ENCODE data around the gene DIS3L2. TPM values are rescaled to one million over a fixed set of nuclear protein-coding genes. Genes with fewer than 3 reads are reported as not detected.
"Not testable (repeated sequence)": the region's sequence is repeated elsewhere in the genome, so short reads cannot be mapped to it uniquely, and the experiment has no call there.

DIS3L2 gene
- total RNA-seq, 1 experiment from 2014 or later = 21.5 TPM

DNA sequence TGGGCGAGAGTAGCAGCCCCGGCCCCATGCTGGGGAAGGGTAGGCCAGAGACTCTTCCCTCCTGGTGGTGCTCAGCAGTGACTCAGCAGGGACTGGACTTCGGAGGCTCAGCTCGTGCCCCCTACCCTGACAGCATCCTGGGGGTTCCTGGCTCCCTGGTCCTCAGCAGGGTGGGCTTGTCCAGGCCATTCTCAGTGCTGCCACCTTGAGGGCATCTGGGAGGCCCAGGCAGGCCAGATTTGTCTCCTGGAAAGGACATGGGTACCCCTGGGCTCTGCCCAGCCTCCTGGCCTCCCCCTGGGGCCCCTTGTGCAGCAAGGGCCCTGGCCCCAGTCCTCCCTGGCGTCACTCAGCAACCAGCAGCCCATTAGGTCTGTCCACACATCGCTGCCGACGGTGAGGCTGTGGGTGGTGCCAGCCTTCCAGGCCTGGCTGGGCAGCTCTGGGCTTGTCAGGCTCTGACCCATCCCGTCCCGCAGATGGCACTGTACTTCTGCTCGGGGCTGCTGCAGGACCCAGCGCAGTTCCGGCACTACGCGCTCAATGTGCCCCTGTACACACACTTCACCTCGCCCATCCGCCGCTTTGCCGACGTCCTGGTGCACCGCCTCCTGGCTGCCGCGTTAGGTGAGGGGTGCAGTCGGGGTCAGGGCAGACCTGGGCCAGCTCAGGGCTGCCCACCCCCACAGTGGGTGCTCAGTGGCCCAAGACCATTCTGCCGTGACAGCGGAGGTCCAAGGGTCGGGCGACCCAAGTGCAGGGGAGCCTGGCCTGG, 372.0 kb downstream of the DIS3L2 start:
- in situ Hi-C loops (cut with HindIII; ENCODE audit: low pct_unique_long_range_greater_than_20kb, low sequenced_read_pairs) = no loop called here
- peak; percentile 43 for DNase-seq (ENCODE audit: low read depth, low spot score)

DNA sequence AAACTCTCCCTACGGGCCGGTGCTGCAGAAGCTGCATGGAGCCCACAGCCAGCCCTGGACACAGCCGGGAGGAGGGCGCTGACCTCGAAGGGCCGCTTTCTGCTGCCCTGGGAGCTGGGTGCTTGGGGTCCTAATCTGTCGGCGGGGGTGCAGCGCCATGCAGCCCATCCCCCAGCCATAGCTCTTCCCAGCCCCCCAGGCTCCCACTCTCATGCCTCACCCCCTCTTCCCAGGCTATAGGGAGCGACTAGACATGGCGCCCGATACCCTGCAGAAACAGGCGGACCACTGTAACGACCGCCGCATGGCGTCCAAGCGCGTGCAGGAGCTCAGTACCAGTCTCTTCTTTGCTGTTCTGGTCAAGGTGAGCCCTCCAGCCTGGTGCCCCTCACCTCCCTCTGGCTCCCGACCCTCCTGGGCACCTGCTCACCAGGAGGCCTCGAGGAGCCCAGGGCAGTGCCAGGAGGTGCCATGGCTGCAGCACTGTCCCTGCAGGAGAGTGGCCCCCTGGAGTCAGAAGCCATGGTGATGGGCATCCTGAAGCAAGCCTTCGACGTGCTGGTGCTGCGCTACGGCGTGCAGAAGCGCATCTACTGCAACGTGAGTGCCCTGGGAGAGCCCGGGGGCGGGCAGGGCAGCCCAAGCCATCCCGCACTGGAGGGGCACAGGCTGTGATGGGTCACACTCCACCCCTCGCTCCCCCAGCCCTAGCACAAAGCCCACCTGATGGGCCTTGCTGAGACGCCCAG, 372.8 kb downstream of the DIS3L2 start:
- DNase-seq (ENCODE audit: low read depth, low spot score); in situ Hi-C loops (cut with HindIII; ENCODE audit: low pct_unique_long_range_greater_than_20kb, low sequenced_read_pairs): not testable (repeated sequence)

DNA sequence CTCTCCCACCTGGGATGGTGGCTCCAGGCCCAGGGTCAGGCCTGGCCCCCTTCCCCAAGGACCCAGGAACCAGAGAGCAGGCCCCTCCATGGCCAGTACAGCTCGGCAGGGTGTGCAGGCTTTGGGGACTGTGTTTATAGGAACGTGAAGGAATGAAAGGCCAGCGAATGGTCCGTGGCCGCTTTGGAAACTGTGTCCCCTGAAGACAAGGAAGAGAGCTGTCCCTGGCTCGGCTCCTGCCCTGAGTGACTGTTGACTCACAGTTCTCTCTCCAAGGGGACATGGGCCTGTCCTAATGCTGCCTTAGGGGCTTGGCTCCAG, 373.3 kb downstream of the DIS3L2 start:
- DNase-seq (ENCODE audit: low read depth, low spot score); in situ Hi-C loops (cut with HindIII; ENCODE audit: low pct_unique_long_range_greater_than_20kb, low sequenced_read_pairs): not testable (repeated sequence)

DNA sequence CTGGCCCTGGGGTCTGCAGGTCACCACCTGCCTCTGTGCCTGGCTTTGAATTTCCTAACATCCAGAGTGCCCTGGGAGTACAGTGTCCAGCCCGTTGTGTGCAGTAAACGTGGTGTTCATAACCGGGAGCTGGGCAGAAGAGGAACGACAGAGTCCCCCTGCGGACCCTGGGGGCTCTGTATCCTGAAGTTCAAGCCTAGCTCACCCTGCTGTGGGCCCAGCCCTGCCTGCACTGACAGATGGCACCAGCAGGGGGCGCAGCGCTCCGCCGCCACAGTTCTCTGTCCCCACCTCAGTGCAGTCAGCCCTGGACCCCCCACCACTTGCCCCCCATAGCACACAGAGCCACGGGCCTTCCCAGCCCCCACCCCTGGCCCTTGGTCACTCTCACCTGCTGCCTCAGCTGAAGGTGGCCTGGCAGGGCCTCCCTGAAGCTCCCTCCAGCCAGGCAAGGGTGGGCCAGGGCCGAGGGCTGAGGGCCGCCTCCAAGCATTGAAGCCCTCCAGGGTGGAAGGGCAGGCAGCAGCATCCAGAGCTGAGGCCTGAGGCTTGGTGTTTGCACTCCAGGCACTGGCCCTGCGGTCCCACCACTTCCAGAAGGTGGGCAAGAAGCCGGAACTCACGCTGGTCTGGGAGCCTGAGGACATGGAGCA, 373.8 kb downstream of the DIS3L2 start:
- in situ Hi-C loops (cut with HindIII; ENCODE audit: low pct_unique_long_range_greater_than_20kb, low sequenced_read_pairs) = not testable (repeated sequence)

DNA sequence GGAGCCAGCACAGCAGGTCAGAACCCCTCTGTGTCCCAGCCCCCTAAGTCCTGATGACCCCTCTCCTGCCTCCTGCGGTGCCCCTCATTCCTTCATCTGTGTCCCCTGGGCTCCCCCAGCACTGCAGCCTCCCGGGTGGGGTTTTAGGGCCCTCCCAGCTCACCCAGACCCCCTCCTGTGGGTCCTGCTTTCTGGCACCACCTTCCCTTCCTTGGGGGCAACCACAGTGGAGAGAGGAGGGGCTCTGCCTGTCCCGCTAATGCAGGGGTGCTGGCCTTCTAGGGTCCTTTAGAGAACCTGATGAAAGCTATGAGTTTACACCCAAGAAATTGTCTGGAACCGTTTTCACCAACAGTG, 374.3 kb downstream of the DIS3L2 start:
- DNase-seq (ENCODE audit: low read depth, low spot score) = no peak
- in situ Hi-C loops (cut with HindIII; ENCODE audit: low pct_unique_long_range_greater_than_20kb, low sequenced_read_pairs) = no loop called here

More for the DNA sequence above, 373.8 kb downstream of the DIS3L2 start:
- DNase-seq (ENCODE audit: low read depth, low spot score) = not testable (repeated sequence)

DNA sequence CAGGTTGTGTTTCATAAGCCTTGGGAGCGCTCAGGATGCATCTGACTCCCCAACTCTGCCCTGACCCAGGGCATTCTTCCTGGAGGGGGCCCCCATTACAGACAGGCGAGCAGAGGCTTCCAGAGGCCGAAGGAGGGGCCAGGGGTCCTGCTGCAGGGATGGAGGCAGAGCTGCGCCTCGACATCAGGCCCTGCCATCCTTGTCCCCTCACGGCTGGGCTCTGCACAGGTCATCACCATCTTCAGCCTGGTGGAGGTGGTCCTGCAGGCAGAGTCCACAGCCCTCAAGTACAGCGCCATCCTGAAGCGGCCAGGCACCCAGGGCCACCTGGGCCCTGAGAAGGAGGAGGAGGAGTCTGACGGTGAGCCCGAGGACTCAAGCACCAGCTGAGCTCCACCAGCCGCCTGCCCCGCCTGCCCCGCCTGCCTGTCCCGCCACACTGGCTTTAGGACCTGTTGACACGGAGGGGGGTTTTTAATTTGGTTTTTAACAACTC, 374.8 kb downstream of the DIS3L2 start:
- DNase-seq (ENCODE audit: low read depth, low spot score) = no peak
- in situ Hi-C loops (cut with HindIII; ENCODE audit: low pct_unique_long_range_greater_than_20kb, low sequenced_read_pairs) = no loop called here

DNA sequence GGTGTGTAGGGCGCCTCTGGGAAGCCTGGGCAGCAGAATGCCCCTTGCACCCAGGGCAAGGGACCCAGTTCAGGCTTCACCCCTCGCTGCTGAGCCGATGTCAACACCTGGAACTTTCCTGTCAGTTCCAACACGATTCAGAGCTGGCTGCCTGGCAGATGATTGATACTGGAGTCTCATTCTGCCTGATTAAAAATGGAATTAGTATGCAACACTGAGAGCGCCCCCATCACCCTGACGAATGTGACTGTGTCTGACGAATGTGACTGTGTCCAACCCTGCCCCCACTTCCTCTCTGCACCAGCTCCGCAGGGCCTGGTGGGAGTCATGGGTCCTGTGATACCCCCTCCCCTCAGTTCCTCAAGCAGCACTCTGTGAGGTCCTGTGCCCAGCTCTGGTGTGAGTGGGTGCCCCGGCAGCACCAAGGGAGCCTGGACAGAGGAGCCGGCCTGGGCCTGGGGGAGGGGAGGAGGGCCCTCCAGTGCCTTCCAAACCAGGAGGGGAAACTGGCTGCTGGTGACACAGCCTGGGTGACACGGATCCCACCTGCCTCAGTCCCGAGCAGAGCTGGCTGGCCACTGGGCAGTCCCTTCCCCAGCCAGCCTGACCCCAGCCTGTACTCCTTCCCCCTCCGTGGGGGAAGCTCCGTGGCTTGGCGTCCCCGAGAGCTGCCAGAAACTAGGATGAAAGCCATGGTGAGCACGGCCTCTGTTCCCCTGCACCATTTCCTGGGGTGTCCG, 375.6 kb downstream of the DIS3L2 start:
- in situ Hi-C loops (cut with HindIII; ENCODE audit: low pct_unique_long_range_greater_than_20kb, low sequenced_read_pairs) = no loop called here
- no peak for DNase-seq (ENCODE audit: low read depth, low spot score)

DNA sequence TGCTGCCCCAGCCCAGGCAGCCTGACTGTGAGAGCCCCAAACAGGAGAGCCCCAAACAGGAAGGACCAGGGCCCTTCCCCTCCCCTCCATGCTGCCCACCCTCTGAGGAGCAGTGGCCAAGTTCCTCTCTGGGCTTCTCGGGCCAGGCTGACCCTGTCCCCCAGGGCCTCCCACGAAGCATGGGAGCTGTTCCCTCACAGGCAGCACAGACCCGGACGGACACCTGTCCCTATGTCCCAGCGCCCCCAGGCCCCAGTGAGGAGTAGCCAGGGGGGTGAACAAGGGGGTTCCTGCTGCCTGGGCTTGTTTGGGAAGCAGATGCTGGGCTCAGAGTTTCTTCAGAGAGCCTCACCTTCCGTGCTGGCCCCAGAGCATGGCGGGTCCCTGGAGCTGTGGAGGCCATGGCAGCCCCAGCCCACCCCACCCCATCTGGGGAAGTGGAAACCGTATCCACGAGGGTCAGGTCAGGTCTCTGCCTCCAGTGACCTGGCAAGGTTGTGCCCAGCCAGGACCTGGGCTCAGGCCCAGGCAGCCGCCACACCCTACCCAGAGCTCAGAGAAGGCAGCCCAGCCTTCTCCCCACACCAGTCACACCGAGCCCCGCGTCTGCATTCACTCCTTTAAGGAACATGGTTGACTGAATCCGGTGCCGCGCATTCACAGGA, 376.7 kb downstream of the DIS3L2 start:
- in situ Hi-C loops (cut with HindIII; ENCODE audit: low pct_unique_long_range_greater_than_20kb, low sequenced_read_pairs); DNase-seq (ENCODE audit: low read depth, low spot score): not testable (repeated sequence)

DNA sequence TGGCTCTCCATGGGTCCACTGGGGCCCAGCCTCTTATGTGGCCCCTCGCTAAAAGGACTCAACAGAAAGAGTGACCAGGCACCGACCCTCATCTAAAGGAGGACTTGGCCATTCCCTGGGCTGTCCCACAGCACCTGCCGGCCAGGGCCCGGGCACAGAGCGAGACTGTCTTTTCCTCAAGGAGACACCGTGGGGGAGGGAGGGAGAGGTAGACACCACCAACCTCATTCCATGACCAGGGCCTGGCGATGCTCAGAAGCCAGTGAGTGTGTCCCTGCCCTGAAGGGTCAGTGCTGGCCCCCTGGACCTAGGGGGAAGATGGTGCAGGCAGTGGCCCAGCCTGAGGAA, 377.2 kb downstream of the DIS3L2 start:
- in situ Hi-C loops (cut with HindIII; ENCODE audit: low pct_unique_long_range_greater_than_20kb, low sequenced_read_pairs) = no loop called here

DNA sequence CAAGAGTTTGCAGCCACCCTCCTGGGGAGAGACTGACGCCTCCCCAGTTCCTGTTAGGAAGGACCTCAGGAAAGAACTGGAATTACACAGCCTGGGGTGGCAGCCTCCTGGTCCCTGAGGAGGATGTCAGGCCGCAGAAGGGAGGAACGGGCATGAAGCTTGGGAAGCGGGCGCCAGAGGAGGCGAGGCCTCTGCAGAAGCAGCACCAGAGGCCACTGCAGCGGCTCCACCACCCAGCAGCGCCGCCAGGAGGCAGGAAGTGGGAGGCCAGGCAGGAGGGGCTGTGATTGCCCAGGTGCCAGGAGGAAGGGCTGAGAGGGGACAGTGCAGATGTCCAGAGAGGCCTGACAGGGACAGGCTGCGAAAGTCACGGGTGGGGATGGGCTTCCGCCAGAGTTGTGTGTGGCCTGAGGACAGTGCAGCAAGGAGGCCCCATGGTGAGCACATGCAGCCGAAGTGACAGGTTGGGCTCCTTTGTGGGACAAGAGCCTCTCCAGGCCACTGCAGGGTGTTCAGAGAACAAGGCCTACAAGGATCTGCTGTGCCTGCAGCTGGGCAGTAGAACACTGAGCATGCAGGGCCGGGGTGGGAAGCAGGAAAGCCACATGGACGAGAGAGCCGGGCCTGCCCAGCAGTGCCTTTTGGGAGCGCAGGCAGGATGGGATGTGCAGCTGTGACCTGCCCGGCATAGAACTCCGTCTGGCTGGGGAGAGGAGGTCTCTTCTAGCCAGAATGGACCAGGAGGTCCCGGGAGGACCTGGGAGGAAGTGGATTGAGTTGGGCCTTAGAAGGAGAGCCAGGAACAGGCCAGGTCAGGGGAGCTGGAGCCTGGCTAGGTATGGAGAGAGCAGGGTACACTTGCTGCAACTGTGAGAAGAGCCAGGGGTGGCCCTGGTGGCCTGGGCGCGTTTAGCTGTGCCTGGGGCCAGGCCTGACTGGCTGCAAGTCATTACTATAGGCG, 377.9 kb downstream of the DIS3L2 start:
- DNase-seq (ENCODE audit: low read depth, low spot score) = peak; percentile 15
- in situ Hi-C loops (cut with HindIII; ENCODE audit: low pct_unique_long_range_greater_than_20kb, low sequenced_read_pairs) = no loop called here

More for the DNA sequence above, 377.2 kb downstream of the DIS3L2 start:
- DNase-seq (ENCODE audit: low read depth, low spot score) = no peak

DNA sequence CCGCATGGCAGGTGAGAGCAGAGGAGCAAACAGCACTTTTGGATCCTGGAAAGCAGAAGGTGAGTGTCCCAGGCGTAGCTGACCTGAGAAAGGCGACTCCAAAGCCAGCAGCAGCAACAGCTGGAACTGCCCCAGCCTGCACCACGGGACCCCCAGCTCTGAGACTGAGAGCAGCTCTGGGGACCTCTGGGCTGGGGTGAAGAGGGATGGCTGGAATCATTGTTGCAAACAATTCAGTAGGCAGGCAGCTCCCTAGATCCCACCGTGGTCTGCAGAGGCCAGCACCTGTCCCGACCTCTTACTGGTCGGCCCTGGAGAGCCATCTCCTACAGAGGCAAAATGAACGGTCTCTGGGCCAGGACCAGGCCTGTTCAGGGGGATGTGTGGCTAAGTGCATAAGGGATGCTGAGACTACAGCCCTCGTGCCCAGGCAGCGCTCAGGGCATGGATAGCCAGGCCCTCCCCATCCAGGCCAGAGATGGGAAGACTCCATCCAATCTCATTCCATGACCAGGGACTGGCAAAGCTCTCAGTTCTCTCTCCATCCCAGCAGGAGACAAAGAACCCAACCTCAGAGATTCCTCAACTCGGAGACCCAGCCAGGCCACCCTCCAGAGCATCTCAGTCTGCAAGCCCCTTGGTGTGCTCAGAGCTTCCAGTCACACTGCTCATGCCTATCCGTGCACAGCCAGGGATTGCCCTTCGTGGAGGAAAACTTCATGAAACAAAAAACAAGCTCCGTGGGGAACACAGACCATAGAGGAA, 378.8 kb downstream of the DIS3L2 start:
- no peak for DNase-seq (ENCODE audit: low read depth, low spot score)
- in situ Hi-C loops (cut with HindIII; ENCODE audit: low pct_unique_long_range_greater_than_20kb, low sequenced_read_pairs) = no loop called here

DNA sequence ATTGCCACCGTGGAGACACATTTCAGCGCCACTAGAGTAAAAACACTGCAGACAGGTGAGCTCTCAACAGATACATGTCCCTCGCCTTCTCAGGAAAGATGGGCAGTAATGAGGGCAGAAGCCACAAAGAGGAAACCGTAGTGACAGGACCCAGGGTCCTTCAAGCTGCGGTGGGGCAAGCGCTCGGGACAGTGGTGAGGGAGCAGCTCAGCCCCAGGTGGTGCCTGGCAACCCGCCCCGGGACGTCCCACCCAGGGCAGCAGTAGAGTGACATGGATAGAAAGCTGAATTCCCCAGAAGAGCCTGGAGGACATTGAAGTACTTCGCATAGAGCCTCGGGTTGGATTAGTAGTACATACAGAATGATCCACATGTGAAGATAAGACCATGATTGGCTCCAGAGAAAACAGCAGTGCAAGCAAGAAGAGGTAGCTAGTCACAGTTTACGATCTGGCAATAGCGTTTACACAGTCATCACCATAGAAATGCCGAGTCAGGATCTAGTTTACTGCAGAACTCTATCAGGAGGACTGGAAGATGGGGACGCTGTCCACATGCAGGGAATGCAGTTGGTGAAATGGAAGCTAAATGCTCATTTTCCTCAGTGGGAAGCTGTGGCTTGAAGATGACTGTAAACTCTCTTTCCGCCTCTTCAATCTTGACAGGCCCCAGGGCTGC, 379.7 kb downstream of the DIS3L2 start:
- DNase-seq (ENCODE audit: low read depth, low spot score) = no peak
- in situ Hi-C loops (cut with HindIII; ENCODE audit: low pct_unique_long_range_greater_than_20kb, low sequenced_read_pairs) = no loop called here

DNA sequence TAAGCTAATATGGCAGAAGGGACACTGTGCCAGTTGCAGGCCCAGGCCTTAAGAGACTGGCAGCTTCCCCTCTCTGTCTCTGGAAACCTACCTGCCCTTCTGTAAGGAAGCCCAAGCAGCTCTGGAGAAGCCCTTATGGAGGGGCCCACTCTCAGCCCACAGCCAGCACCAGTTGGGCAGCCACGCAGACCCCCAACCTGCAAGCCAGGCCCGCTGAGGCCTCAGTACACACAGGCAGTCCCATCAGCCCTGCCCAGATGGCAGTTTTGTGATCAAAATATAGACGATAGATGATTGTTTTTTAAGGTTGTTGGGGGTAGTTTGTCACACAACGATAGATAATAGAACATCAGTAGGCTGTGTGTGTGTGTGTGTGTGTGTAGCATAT, 380.2 kb downstream of the DIS3L2 start:
- DNase-seq (ENCODE audit: low read depth, low spot score) = no peak
- in situ Hi-C loops (cut with HindIII; ENCODE audit: low pct_unique_long_range_greater_than_20kb, low sequenced_read_pairs) = no loop called here

DNA sequence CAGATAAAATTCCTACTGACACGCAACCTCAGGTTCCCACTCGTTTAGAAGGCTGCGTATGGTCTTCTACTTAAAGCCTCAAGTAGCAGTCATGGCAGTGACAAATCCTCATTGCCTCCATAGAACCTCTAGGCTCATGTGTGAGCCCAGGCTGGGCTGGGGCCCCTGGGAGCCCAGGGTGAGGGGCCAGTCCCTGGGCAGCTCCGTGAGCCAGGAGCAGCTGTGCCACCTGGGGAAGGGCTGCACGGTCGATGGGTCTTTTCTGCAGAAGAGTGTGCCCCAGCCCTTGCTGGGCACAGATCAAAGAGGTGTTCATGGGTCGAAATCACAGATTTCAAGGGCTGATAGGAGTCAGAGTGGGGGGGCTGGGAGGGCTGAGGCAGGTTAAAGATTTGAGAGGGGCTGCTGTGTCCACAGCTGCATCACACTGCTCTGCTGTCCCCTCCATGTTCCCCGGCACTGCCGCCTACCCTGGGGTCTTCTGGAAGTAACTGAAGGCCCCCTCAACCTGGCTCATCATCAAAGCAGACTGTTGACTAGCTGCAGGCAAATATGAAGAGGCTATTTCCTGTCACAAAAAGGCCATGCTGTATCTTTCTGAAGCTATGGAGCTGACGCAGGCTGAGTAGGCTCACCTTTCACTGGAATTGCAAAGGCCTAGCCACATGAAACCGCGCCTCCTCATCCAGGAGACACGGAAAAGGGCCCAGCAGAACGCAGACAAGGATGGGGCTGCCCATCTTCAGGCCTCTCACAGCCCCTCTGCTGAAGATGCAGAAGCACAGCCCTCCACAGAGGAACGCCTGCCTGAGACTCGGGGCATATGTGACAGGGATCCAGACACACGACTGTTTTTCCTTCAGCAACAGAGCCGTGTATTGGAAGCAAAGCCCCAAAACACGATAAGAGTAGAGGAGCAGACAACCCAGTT, 381.4 kb downstream of the DIS3L2 start:
- DNase-seq (ENCODE audit: low read depth, low spot score) = no peak
- in situ Hi-C loops (cut with HindIII; ENCODE audit: low pct_unique_long_range_greater_than_20kb, low sequenced_read_pairs) = no loop called here
